Neural cell (in vitro differentiated cells): Measurements from ENCODE around the gene PARD3B. TPM values are rescaled to one million over a fixed set of nuclear protein-coding genes. Genes with fewer than 3 reads are reported as not detected.

ENCODE experiments used
- H2AFZ ChIP-seq: fragments of 200-600, 300-800 bp; sonication (generic), shearing (Covaris generic); 2 replicates; pipeline ENCODE4 v1.6.0; 2014; ENCODE audit warnings: low read depth, mild to moderate bottlenecking, antibody characterized with exemption, low read length, moderate library complexity
- H3F3A ChIP-seq: fragments of 200-600 bp; shearing (Covaris generic); 2 replicates; pipeline ENCODE4 v1.6.1; 2016; ENCODE audit warnings: mild to moderate bottlenecking, moderate library complexity, mixed read lengths, antibody characterized with exemption, low read length; ENCODE audit not compliant: insufficient read depth, poor library complexity, severe bottlenecking
- H3K27ac ChIP-seq: fragments of 200-600, 300-800 bp; sonication (generic), shearing (Covaris generic); 2 replicates; pipeline ENCODE4 v1.5.1; 2014; ENCODE audit warnings: mild to moderate bottlenecking, low read length, moderate library complexity
- H3K27me3 ChIP-seq: fragments of 300-800, 200-600 bp; sonication (generic), shearing (Covaris generic); 2 replicates; pipeline ENCODE4 v1.6.0; 2014; ENCODE audit warnings: mild to moderate bottlenecking, low read depth, low read length, moderate library complexity; ENCODE audit not compliant: insufficient read depth
- H3K36me3 ChIP-seq: fragments of 300-800, 200-600 bp; sonication (generic), shearing (Covaris generic); 2 replicates; pipeline ENCODE4 v1.5.1; 2014; ENCODE audit warnings: mild to moderate bottlenecking, antibody characterized with exemption, low read length, moderate library complexity; ENCODE audit not compliant: insufficient read depth
- H3K4me2 ChIP-seq: fragments of 300-800, 200-600 bp; sonication (generic), shearing (Covaris generic); 2 replicates; pipeline ENCODE4 v1.6.0; 2014; ENCODE audit warnings: mild to moderate bottlenecking, low read length
- H3K4me3 ChIP-seq: fragments of 300-800, 200-600 bp; sonication (generic), shearing (Covaris generic); 2 replicates; pipeline ENCODE4 v1.5.1; 2014; ENCODE audit warnings: mild to moderate bottlenecking, low read length, moderate library complexity
- H3K79me2 ChIP-seq: fragments of 200-600 bp; shearing (Covaris generic); replicated peaks from 2 replicates; pipeline ENCODE4 v1.6.0; 2014; ENCODE audit warnings: mild to moderate bottlenecking, low read length, moderate library complexity; ENCODE audit not compliant: insufficient read depth
- H3K9ac ChIP-seq: fragments of 300-800, 200-600 bp; sonication (generic), shearing (Covaris generic); 2 replicates; pipeline ENCODE4 v1.6.1; 2016; ENCODE audit warnings: mild to moderate bottlenecking, low read length, mixed read lengths
- H3K9me2 ChIP-seq: fragments of 200-600 bp; shearing (Covaris generic); 2 replicates; pipeline ENCODE4 v1.6.1; 2016; ENCODE audit warnings: mild to moderate bottlenecking, low read length, mixed read lengths; ENCODE audit not compliant: insufficient read depth
- H3K9me3 ChIP-seq: fragments of 200-600, 300-800 bp; sonication (generic), shearing (Covaris generic); 2 replicates; pipeline ENCODE4 v1.6.1; 2016; ENCODE audit warnings: mild to moderate bottlenecking, mixed run types, low read length, moderate library complexity, mixed read lengths
- H4K20me1 ChIP-seq: fragments of 200-600 bp; shearing (Covaris generic); 2 replicates; pipeline ENCODE4 v1.6.1; 2016; ENCODE audit warnings: mild to moderate bottlenecking, mixed run types; ENCODE audit not compliant: insufficient read depth
- CTCF ChIP-seq: fragments of 450-650 bp; IDR thresholded peaks from 2 replicates; pipeline ENCODE4 v1.5.1; 2014; ENCODE audit warnings: antibody characterized with exemption, mild to moderate bottlenecking, moderate library complexity; ENCODE audit not compliant: poor library complexity, severe bottlenecking
- EP300 ChIP-seq: fragments of 450-650 bp; conservative IDR thresholded peaks from 2 replicates; pipeline ENCODE4 v1.6.1; 2014; ENCODE audit warnings: antibody characterized with exemption, mild to moderate bottlenecking, moderate library complexity; ENCODE audit not compliant: poor library complexity, severe bottlenecking
- EZH2 ChIP-seq: fragments of 200-600, 300-800 bp; shearing (Covaris generic), sonication (generic); IDR thresholded peaks from 2 replicates; pipeline ENCODE4 v1.6.1; 2014; ENCODE audit warnings: antibody characterized with exemption, low read length, borderline replicate concordance, mild to moderate bottlenecking; ENCODE audit not compliant: insufficient read depth, poor library complexity, severe bottlenecking
- MXI1 ChIP-seq: fragments of 450-650 bp; conservative IDR thresholded peaks from 2 replicates; pipeline ENCODE4 v1.6.1; 2014; ENCODE audit warnings: antibody characterized with exemption, mild to moderate bottlenecking; ENCODE audit not compliant: poor library complexity, severe bottlenecking
- POLR2AphosphoS5 ChIP-seq: IDR thresholded peaks from 2 replicates; pipeline ENCODE4 v1.6.1; 2012
- RAD21 ChIP-seq: fragments of 450-650 bp; conservative IDR thresholded peaks from 2 replicates; pipeline ENCODE4 v1.6.1; 2014; ENCODE audit warnings: antibody characterized with exemption, mild to moderate bottlenecking, moderate library complexity
- REST ChIP-seq: IDR thresholded peaks from 2 replicates; pipeline ENCODE4 v1.6.1; 2012; ENCODE audit warnings: borderline replicate concordance
- SMC3 ChIP-seq: fragments of 450-650 bp; conservative IDR thresholded peaks from 2 replicates; pipeline ENCODE4 v1.6.1; 2014; ENCODE audit warnings: antibody characterized with exemption, mild to moderate bottlenecking, moderate library complexity; ENCODE audit not compliant: poor library complexity
- TAF1 ChIP-seq: IDR thresholded peaks from 2 replicates; pipeline ENCODE4 v1.6.1; 2012; ENCODE audit warnings: low read depth
- polyA plus RNA-seq: library from polyadenylated mRNA; depleted of rRNA; stranded (reverse); fragments of >200 nt; gene quantifications from 2 replicates; pipeline ENCODE4 v1.2.3, GENCODE V29; 2014

The PARD3B gene
- polyA plus RNA-seq, 1 donor from 2014 or later, result 0.54 TPM

- TF ChIP-seq RAD21 (no peak), TAF1 (no peak), EZH2 (no peak), EP300 (no peak), SMC3 (no peak), MXI1 (no peak), REST (no peak), POLR2AphosphoS5 (no peak), CTCF (no peak)
Observed at GRCh38 chr2:204984518-204984917, 439.2 kb downstream of the PARD3B start.

GRCh38 chr2:204986641-204987040 lies 441.4 kb downstream of the PARD3B start:
- no peak overlapping the region for H3K4me3 ChIP-seq

More at GRCh38 chr2:204984518-204984917, 439.2 kb downstream of the PARD3B start:
- H3K4me3 ChIP-seq, result no peak overlapping the region
- no peak overlapping the region for H2AFZ ChIP-seq
- H3K36me3 ChIP-seq, result no peaks in the 10 kb centered on the region
- H3K79me2 ChIP-seq, result no peaks in the 10 kb centered on the region
- H4K20me1 ChIP-seq, result no peaks in the 10 kb centered on the region
- H3K9ac ChIP-seq, result no peak overlapping the region
- H3F3A ChIP-seq, result no peaks in the 10 kb centered on the region
- no peak overlapping the region for H3K4me2 ChIP-seq
- H3K27me3 ChIP-seq, result no peaks in the 10 kb centered on the region
- H3K27ac ChIP-seq, result no peak overlapping the region
- H3K9me2 ChIP-seq, result no peaks in the 10 kb centered on the region
- H3K9me3 ChIP-seq, result no peaks in the 10 kb centered on the region

More at GRCh38 chr2:204986641-204987040, 441.4 kb downstream of the PARD3B start:
- Histone ChIP-seq H3K27me3 (no peaks in the 10 kb centered on the region), H3K9ac (no peak overlapping the region), H2AFZ (no peak overlapping the region), H3K9me3 (no peaks in the 10 kb centered on the region), H4K20me1 (no peaks in the 10 kb centered on the region), H3K4me2 (no peak overlapping the region), H3F3A (no peaks in the 10 kb centered on the region), H3K79me2 (no peaks in the 10 kb centered on the region), H3K36me3 (no peaks in the 10 kb centered on the region), H3K27ac (no peak overlapping the region), H3K9me2 (no peaks in the 10 kb centered on the region)
- TF ChIP-seq MXI1 (no peak), CTCF (no peak), TAF1 (no peak), EP300 (no peak), SMC3 (no peak), POLR2AphosphoS5 (no peak), EZH2 (no peak), REST (no peak), RAD21 (no peak)
